HuH-7.5 (cell line): Measurements from ENCODE around the gene TMEM114.

Experiments used
- DNase-seq: peaks from one replicate; pipeline ENCODE4 v3.0.0; 2011; ENCODE audit warnings: low spot score

Gene TMEM114

GRCh38 chr16:8589900-8590688 is at the start of gene TMEM114:
TMEM114 (minus strand) TSS chr16:8590511; CDS start chr16:8589838, 673 bp downstream.
- no peak for DNase-seq

- DNase-seq = no peak
These were observed 49.4 kb upstream of the TMEM114 start for GRCh38 chr16:8639694-8640093.

- peak; percentile 29 for DNase-seq
These were observed 44.9 kb upstream of the TMEM114 start for GRCh38 chr16:8634991-8635736.

GRCh38 chr16:8632675-8633182 is 42.4 kb upstream of the TMEM114 start:
- DNase-seq = no peak

GRCh38 chr16:8631818-8632465 is 41.6 kb upstream of the TMEM114 start:
- DNase-seq = no peak

GRCh38 chr16:8631373-8631772 is 41.1 kb upstream of the TMEM114 start:
- no peak for DNase-seq

- DNase-seq = no peak
These were observed 40.1 kb upstream of the TMEM114 start for GRCh38 chr16:8630255-8630953.

GRCh38 chr16:8628981-8629725 is 38.8 kb upstream of the TMEM114 start:
- no peak for DNase-seq

- no peak for DNase-seq
These were observed 37.1 kb upstream of the TMEM114 start for GRCh38 chr16:8627456-8627855.

GRCh38 chr16:8626946-8627345 is 36.6 kb upstream of the TMEM114 start:
- no peak for DNase-seq

- DNase-seq = no peak
These were observed 35.3 kb upstream of the TMEM114 start for GRCh38 chr16:8625491-8626087.

- no peak for DNase-seq
These were observed 33.3 kb upstream of the TMEM114 start for GRCh38 chr16:8623634-8624033.

- no peak for DNase-seq
These were observed 32.0 kb upstream of the TMEM114 start for GRCh38 chr16:8622315-8622656.

- peak; percentile 86 for DNase-seq
These were observed 31.4 kb upstream of the TMEM114 start, which contains the start of gene METTL22 for GRCh38 chr16:8621572-8622314. METTL22 (plus strand) TSS chr16:8621698; CDS start chr16:8625666, 3,968 bp downstream.

GRCh38 chr16:8621222-8621571 is 30.9 kb upstream of the TMEM114 start:
- DNase-seq = no peak

- DNase-seq = no peak
These were observed 30.2 kb upstream of the TMEM114 start for GRCh38 chr16:8620535-8620934.

- DNase-seq = no peak
These were observed 29.5 kb upstream of the TMEM114 start for GRCh38 chr16:8619671-8620370.

- DNase-seq = no peak
These were observed 24.2 kb upstream of the TMEM114 start for GRCh38 chr16:8614435-8615029.
